Measurements from ENCODE around the gene KIF26A.
A peak's percentile ranks its signal among the peaks of the same experiment; 100 is the strongest.

KIF26A gene

DNA sequence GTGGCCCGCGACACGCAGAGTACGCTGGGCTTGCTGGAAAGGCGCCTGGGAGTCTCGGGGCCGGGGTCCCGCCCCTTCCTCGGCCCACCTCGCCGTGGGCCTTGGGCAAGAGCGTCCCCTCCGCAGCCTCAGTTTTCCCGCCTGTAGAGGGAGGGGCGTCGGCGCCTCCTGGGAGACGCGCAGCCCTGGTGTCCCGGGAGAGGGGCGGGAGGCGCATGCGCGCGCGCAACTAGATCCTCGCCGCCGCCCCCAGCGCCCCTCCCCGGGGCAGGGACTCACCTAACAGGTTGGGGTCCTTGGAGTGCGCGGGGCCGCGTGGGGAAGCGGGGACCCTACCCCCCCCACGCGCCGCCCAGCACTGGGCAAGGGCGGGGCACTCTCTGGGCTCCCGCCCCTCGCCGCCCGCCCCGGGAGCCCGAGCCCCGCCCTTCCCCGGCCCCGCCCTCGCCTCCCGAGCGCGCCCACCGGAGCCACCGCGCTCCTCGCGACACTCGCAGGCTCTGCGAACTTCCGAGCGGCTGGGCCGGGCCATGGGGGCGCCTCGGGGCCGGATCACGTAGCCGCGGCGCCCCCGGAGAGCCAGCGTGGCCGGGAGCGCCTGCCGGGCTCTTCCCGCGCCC, at the start of gene KIF26A:
Gene KIF26A, plus strand, starts transcription at position 490 of the 620 bp plus-strand sequence. CDS start 136 bp downstream, outside the sequence.
- no peak for DNase-seq (ENCODE audit: low read depth in 1 of 2, low spot score in 1 of 2)

DNA sequence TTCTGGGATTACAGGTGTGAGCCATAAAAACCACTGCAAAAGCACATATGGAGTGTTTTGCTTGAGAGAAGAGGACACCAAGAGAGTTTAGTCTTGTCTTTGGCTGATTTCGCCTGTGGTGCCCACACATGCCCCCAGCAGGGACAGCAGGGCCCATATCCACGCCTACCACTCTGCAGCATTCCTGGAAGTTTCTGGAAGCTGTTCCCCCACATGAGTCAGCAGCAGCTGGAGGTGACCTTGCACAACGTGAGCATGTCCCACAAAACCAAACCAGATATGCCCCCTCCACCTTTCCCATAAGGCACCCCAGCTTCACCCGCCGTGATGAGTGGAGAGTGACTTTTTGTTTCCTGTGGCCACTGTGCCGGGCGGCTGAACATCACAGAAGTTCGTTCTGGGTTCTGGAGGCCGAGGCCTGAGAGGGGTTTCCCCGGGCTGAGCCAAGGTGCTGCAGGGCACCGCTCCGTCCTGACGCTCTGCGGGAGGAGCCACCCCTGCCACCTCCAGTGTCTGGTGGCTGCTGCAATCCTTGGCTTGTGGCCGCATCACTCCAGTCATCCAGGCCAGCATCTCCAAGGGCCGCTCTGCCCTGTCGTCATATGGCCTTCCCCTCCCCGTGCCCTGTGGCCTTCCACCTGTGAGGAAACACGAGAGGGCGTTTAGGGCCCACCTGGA, 48.2 kb upstream of the KIF26A start:
- DNase-seq (ENCODE audit: low read depth in 1 of 2, low spot score in 1 of 2): no peak

DNA sequence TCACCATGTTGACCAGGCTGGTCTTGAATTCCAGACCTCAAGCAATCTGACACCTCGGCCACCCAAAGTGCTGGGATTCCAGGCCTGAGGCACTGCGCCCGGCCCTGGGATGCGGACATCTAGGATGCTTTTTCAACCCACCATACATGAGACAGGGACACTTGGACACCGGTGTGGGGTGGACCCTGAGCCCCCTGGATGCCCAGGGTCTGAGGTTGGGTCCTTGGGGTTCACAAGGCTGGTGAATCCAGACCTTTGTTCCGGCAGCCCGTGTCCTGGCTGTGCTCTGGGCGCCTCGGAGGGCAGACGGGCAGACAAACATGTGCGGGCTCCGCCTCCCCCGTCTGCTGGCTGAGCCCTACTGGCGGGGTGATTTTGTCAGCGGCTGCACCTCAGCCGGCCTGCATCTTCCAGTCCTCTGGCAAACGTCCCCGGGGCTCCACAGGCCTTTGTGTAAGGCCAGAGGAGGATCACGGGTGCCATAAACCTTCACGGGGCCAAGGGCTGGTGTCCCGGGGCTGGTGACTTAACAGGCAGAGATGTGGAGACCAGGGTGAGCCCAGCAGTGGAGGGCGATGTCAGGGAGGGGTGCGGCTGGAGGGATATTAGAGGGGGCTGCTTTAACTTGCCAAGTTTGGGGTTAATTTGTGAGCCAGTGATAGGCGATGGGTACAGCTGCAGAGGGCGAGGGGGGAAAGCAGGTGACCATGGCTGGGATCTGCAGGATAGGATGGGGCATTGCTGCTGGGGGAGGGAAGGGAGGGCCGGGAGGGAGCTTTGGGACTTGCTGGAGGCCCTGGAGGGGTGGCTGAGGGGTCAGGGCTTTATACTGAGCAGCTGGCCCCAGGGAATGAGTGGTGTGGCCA, 47.1 kb upstream of the KIF26A start:
- DNase-seq (ENCODE audit: low read depth in 1 of 2, low spot score in 1 of 2): no peak

DNA sequence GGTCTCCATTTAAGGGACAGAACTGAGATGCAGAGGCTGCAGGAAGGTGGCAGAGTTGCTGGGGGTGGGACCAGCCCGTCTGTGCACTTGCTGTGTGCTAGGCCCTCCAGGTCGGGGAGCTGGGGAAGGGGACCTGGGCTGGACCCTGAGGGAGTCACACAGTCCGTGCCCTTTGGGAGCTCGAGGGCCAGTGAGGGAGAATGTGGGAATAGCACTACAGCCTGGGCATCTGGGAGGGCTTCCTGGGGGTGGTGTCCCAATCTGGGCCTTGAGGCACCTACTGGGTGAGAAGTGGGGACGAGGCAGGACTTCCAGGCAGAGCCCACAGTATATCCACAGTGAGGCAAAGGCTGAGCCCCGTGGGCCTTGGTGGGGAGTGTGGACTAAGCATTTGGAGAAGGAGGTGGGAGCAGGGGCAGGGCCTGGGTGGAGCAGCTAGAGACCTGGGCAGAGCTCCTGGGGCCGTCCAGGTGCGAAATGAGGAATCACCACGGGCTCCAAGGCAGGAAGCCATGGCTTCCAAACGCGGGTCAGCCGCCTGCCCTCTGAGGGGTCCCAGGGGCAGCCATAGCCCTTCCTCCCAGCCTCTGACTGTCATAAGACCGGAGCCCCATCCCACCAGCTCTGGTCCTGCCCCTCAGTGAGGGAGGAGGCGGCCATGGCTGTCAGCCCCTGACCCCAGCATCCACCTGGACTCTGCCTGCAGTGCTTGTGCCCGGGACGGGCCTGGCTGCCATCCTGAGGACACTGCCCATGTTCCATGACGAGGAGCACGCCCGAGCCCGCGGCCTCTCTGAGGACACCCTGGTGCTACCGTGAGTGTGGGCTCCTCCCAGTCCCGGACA, 46.2 kb upstream of the KIF26A start:
- DNase-seq (ENCODE audit: low read depth in 1 of 2, low spot score in 1 of 2): no peak

DNA sequence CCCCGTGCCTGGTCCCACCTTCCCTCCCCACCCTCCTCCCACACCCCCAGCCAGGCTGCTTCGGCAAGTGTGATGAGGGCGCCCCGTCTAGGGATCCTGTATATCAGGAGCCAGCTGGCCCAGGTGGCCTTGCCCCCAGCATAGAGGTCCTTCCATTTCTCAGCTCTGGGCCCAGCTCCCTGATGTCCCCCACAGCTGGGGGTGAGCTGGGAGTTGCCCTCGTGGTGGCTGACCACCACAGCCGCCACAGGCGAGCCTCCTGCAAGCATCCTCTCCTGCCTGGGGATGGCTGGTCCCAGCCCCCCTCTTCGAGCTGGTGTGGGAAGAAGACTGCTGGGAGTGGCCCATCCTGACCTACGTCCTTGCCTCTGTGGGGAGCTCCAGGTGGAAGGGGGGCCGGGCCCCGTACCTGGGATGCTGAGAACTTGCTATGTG, 45.4 kb upstream of the KIF26A start:
- DNase-seq (ENCODE audit: low read depth in 1 of 2, low spot score in 1 of 2): no peak

DNA sequence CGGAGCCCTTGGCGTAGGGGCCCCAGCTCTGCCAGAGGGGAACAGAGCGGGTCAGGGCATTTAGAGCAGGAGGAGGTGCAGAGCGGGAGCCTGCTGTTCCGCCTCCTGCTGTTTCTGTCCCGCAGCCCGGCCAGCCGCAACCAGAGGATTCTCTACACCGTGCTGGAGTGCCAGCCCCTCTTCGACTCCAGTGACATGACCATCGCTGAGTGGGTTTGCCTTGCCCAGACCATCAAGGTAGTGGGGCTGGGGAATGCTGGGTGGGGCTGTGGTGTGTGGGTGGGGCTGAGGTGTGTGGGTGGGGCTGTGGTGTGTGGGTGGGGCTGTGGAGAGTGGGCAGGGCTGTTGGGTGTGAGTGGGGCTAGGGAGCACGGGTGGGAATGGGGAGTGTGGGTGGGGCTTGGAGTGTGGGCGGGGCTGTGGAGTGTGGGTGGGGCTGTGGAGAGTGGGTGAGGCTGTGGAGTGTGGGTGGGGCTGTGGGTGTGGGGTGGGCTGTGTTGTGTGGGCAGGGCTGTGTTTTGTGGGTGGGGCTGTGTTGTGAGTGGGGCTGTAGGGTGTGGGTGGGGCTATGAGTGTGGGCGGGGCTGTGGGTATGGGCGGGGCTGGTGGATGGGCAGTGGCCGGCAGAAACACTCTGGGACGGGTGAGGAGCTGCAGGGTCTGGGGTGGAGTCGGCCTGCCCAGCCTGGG, 44.9 kb upstream of the KIF26A start:
- DNase-seq (ENCODE audit: low read depth in 1 of 2, low spot score in 1 of 2): no peak

DNA sequence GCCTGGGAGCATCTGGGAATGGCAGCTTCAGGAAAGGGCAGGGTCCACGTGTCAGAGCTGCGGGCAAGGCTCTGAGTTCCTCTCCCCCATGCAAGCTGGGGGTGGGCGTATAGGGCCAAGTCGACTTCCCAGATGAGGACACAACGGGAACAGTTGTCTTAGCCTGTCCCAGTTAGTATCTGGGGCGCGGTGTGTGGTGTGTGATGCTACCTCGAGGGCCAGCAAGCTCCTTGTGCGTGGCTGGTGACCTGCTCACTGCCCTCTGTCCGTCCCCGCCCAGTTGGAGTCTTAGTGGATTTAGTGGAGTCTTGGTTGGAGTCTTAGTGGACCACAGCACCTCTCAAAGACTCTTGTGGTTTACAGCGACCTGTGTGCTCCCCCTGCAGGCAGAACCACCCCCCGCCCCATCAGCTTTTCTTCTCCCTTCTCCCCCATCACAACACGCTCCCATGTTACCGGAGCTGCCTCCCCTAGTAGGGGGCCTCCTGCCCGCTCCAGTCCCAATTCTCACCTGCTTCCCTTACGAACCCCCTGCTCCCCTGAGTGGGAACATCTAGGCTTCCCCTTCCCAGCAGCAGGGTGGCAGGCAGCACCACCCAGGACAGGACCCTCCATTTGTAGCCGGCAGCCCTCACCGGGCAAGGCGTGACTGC, 44.2 kb upstream of the KIF26A start:
- DNase-seq (ENCODE audit: low read depth in 1 of 2, low spot score in 1 of 2): no peak

DNA sequence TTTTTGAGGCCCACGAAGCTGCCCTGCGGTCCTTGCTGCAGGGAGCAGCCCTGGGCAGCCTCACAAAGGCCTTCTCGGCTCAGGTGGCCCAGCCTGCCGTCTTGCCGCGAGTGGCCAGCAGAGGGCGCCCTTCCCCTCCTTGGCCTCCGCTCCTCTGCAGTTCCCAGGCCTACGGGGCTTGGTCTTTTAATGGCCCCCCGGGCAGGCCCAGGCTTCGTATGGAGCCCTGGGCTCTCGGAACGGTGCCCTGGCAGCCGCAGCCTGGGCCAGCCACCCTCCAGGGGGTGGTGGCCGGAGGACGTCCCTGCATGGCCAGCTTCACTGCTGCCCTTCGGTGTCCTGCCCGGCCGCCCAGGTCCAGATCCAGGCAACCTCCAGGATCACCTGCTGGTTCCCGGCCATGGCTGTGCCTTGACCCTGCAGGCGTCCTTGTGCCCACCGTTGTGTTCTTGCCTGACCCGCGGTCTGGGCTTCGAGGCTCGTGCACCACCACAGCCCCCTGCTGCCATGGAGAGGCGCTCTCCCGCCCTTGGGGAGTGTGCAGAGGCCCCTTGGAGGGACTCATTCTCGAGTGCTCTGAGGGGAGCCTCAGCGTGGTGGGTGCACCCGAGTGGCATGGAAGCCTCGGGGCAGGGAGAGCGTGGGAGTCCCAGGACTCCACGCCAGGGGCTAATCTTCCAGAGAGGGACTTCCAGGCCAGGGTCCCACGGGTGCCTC, 43.5 kb upstream of the KIF26A start:
- DNase-seq (ENCODE audit: low read depth in 1 of 2, low spot score in 1 of 2): peak; percentile 46 to 65

DNA sequence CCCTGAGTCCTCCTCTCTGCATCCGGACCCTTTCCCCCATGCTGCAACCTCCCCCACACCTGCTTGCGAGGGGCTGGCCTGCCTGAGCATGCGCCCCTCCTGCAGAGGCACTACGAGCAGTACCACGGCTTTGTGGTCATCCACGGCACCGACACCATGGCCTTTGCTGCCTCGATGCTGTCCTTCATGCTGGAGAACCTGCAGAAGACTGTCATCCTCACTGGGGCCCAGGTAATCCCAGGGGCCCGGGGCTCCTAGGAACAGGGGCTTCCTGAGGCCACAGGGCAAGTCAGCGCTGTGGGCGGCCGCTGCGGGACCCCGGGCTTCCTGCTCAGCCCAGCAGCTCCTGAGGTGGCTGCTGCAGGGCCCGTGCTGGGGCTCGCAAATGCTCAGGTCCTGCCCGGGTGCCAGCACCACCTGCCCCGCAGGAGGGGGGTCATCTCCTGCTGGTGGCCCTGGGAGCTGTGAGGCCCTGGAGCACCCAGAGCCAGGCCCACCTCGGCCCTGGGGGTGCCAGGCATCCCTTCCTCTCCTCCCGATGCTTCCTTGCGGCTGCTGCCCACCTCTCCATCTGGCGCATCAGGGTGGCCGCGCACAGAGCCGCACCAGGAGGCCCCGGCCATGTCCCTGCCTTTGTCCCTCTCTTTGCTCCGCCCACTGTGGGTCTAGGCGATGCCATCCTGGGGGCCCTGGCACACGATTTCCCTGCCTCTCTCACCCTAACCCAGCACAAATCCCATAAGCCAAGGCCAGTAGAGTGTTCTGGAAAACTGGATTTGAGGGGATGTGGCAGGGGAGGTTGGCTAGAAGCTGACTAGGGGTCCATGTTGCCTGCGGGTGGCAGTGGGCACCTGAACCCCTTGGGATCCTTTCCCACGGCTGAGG, 42.7 kb upstream of the KIF26A start:
- no peak for DNase-seq (ENCODE audit: low read depth in 1 of 2, low spot score in 1 of 2)

DNA sequence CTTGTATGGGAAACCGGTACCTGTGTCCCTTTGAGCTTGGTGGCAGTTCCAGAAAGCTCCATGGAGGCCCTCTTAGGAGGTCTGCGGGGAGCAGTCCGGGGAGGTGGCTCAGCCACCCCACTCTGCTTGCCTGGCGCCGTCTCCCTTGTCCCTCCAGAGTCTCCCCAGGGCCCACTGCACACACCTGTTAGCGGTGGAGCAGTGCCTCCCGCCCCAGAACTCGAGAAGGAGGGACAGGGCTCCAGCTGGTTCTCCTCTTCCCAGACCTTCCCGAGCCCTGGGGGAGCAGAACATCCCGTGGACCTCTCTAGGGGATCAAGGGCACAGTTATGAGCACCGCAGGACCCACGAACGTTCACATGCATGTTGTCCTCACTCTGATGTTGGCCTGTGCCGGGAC, 42.1 kb upstream of the KIF26A start:
- DNase-seq (ENCODE audit: low read depth in 1 of 2, low spot score in 1 of 2): no peak

DNA sequence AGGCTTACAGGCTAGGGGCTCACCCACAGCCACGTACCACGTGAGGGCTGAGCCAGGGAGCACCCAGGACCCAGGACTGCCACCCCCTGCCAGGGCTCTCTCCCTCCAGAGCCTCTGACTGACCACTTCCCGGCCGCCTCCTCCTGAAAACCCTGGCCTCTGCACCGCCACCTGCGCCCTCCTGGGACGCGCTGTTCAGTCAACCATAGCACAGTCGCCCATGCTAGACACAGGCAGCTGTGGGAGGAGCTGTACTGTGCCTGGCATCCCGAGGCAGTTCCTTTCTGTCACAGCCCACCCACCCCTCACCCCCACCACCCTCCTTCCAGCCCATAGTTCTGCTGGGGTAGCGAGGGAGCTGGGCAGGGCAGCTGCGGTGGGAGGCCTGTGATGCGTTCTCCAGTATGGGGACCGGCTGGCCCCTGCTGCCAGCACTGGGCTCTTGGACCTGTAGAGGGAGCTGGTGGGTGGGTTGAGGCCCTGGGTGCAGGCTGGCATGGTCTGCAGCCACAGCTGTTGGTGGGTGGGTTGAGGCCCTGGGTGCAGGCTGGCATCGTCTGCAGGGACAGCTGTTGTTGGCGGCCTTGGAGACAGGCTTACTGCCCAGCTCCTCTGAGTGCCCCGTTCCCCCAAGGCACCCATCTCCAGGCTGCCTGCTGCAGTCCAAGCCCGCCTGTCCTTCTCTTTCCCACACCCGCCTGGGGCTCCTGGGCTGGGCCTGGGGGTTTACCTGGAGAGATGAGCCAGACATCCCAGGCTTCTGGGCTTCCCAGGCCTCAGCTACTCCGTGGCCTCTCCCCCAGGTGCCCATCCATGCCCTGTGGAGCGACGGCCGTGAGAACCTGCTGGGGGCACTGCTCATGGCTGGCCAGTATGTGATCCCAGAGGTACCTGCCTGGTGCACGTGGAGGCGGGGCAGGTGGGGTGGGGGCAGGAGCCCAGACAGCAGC, 41.4 kb upstream of the KIF26A start:
- no peak for DNase-seq (ENCODE audit: low read depth in 1 of 2, low spot score in 1 of 2)

DNA sequence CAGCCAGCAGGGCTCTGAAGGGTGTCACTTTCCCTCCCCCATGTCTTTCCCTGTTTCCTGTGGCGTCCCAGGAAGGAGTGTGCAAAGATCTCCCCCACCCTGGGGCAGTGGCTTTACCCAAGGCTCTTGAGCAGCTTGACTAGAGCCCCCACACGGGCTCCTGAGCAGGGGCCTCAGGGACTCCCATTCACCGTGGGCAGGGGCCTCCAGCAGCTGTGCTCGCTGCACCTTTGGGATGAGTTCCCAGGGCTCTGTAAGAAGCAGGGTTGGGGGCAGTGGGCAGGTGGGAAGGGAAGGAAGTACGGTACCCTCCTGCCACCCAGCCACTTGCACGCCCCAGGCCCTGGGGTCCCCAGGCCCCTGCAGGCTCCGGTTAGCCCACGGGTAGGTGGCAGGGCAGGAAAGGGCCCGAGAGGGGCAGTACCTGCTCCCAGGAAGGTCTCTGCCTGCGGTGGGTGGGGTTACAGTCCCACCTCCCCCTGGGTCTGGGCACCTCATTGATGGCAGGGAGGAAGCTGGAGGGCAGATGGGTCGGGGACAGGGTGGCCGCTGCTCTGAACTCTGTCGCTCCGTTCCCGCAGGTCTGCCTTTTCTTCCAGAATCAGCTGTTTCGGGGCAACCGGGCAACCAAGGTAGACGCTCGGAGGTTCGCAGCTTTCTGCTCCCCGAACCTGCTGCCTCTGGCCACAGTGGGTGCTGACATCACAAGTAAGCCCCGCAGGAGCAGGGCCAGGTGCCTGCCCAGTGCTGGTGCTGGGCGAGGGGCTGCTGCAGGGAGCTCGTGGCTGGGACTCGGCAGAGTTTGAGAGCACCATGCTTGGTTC, 39.9 kb upstream of the KIF26A start:
- DNase-seq (ENCODE audit: low read depth in 1 of 2, low spot score in 1 of 2): no peak

DNA sequence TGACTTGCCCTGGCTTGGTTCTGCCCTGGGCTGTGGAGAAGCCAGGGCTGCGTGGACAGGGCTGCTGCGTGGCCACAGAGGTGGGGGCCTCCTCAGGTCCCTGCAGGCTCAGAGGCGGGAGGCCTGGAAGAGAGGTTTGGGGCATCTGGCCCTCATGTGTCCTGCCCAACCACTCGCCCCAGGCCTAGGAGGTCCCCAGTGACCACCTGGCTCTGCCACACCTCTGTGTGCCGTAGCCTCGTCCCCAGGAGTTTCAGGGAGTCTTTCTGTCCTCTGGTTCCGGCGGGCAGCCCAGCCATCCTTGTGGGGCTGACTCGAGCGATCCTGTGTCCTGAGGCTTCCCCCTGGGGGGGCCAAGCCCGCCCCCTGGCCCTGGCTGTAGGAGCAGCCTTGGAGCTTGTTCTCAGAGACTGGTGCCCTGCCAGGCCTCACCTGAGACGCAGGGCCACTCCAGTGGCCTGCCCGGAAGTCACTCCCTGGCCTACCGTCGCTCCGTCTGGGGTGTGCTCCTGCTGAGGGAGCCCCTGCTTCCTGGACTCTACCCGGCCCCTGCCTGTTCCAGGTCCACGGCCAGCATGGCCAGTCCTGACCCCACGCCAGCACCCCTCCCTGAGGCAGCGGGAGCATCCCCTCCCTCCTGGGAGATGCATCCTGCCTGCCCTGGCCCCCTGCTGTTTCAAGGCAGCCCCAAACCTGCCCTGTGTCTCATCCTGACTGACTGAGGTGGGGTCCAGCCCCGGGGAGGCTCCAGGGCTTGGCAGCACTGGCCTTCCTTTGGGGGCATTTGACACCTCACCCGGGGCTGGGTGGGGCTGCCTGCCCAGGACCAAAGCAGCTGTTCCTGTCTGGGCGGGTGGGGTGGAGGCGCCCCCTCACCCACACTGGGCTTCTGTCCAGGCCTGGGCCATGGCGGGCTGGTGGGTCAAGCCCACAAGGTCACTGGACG, 39.0 kb upstream of the KIF26A start:
- no peak for DNase-seq (ENCODE audit: low read depth in 1 of 2, low spot score in 1 of 2)

DNA sequence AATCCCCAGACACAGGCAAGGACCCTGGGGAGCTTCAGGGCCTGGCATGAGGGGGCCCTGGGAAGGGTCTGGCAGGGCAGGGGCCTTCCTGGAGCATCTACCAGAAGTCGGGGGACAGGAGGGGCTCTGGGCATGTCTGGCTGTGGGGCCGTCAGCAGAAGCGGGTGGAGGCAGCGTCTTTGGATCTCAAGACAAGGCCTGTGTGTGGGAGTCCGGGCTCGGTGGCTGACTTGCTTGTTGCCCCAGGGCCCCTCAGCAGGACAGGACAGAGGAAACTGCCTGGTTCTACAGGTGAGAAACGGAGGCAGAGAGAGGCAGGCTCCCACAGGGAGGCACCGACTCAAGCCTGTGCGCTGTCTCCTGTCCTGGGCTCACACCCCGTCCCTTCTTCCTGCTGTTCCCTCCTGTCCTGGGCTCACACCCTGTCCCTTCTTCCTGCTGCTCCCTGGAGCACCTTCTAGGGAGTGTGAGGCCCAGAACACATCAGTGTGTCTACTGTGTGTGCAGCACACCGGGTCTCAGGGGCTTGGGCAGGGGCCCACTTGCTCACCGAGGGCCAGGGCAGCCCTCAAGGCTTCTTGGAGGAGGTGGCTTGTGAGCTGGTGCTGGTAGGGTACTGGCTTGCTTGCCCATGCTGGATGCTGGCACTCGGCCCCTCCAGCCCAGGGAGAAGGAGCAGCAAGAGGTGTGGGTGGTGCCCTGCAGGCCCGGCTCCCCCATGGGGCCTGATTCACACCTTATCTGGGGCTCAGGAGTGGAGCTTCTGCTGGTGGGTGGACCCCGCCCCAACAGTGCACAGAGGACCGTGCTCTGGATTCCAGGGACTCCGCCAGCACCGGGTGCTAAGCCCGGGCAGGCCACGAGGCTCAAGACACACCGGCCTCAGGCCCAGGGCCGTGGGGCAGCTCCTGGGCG, 38.0 kb upstream of the KIF26A start:
- no peak for DNase-seq (ENCODE audit: low read depth in 1 of 2, low spot score in 1 of 2)

Measured in stimulated activated CD4-positive, alpha-beta T cell treated with anti-CD3 and anti-CD28 coated beads, Interleukin-15, amount 100 ng/mL, for 1 hour (primary cell).